Measurements from ENCODE around the gene CALML6.

DNA sequence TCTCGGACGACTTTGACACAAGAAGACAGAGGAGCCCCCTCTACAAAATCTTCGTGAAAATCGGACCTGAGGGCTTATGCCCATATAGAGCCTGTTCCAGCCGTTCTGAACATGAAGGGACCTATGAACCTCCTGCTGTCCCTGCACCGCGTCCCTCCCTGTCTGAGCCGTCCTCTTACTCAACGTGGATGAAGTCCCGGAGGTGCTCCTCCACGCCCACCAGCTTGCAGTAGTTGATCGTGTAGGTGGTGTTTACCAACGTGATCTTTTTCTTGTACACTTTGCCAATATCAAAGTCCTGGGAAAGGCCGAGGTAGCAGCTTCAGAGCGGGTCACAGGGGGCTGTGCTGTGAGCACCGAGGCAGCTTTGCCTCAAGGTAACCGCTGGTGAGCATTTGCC is 48.5 kb downstream of the CALML6 start:
- no peak for TF ChIP-seq POLR2AphosphoS5 (IDR thresholded peaks at IDR 0.05; ENCODE audit: low read depth, low read length)
- no peak for TF ChIP-seq TAF1 (IDR thresholded peaks at IDR 0.05; ENCODE audit: borderline replicate concordance, low read depth, low read length)
- TF ChIP-seq POLR2A (IDR thresholded peaks at IDR 0.05; ENCODE audit: low read depth, low read length), result no peak
